GM12872 (cell line): Measurements from ENCODE around the gene OCA2.

Experiments used
- TF ChIP-seq, protein P1 (sequence below): IDR thresholded peaks from 3 replicates; pipeline ENCODE4 v1.5.1; 2011; ENCODE audit warnings: low read depth, mild to moderate bottlenecking, low read length, moderate library complexity; ENCODE audit not compliant: insufficient read depth

OCA2 gene

DNA sequence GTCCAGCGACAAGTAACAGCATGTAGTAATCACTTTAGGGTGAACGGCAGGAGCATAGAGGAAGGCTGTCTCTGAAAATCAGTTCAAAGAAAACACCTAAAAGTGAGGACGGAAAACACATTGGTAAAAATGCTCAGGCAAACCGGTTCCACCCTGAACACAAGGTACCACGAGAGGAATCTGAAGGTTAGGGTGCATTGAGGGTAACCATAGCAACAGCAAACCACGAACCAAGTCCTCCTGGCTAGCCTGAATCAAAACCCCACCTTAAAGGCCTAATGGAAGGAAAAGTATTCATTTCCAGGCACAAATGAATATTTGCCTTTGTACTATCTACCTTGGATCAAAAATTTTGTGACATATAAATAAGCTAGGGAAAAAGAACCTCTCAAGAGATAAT is 315.0 kb downstream of the OCA2 start:
- TF ChIP-seq, protein P1, sequence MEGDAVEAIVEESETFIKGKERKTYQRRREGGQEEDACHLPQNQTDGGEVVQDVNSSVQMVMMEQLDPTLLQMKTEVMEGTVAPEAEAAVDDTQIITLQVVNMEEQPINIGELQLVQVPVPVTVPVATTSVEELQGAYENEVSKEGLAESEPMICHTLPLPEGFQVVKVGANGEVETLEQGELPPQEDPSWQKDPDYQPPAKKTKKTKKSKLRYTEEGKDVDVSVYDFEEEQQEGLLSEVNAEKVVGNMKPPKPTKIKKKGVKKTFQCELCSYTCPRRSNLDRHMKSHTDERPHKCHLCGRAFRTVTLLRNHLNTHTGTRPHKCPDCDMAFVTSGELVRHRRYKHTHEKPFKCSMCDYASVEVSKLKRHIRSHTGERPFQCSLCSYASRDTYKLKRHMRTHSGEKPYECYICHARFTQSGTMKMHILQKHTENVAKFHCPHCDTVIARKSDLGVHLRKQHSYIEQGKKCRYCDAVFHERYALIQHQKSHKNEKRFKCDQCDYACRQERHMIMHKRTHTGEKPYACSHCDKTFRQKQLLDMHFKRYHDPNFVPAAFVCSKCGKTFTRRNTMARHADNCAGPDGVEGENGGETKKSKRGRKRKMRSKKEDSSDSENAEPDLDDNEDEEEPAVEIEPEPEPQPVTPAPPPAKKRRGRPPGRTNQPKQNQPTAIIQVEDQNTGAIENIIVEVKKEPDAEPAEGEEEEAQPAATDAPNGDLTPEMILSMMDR, result no peak

DNA sequence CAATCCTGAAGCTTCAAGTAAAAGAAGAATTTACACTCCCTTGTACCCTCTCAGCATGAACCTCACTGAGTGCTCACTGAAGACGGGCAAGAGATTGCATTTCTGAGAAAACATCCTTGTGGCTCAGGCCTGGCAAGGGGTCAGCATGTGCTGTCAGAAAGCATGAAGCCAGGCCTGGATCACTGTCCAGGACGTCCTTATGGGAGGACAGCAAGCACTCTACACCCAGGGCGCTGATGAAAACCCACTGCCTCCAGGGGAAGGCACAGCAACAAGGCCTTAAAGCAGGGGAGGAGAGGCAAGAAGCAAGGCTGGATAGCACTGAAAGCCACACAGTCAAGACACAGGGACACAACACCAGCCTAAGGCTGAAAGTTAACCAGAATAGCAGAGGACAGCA is 315.4 kb downstream of the OCA2 start:
- TF ChIP-seq, protein P1, result no peak

DNA sequence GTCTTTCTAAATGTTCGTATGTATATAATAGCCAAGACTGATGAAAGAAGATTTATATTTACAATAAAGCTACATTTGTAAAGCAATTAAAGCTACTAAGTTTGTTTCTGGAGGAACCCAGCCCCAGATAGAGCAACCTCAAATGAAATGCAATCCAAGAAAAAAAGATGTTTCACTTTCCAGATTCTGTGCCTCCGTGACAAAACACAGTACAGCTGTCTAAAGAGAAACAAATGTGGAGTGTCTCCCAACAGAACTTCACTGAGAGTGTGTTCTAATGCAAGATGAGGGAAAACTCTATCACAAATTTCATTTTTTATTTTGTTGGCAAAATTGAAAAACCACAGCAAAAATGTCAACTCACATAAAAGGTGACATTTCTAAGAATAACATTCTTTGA is 317.0 kb downstream of the OCA2 start:
- TF ChIP-seq, protein P1, result no peak

DNA sequence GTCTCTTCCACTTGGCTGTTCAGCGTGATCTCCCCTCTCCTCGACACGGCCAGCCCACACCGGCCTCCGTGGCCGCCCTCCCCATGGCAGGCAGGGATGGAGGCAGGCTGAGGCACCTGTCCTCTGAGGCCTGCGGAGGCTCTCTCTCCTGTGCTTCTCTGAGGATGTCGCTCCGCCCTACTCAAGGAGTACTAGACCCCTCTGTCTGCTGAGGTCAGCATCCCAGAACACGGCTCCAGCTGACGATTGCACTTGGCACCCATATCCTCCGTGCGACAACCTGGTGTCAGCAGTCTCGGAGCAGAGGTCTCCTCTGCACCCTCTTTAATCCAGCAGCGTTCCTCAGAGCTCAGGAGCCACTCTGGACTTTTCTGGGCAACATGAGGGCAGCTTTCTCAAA is 322.6 kb downstream of the OCA2 start:
- TF ChIP-seq, protein P1, result no peak

DNA sequence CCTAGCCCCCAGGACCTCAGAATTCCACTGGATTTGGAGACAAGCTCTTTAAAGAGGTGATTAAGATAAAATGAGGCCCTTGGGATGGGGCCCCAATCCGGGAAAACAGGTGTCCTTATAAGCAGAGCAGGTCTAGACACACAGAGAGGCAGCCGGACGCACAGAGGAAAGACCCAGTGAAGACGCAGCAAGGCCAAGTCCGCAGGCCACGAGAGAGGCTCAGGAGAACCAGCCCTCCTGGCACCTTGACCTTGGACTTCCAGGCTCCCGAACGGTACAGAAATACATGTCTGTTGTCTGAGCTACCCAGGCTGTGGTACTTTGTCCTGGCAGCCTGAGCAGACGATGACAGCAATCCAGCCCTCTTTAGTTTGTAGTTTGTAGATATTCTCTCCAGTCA is 324.5 kb downstream of the OCA2 start:
- TF ChIP-seq, protein P1, result no peak

DNA sequence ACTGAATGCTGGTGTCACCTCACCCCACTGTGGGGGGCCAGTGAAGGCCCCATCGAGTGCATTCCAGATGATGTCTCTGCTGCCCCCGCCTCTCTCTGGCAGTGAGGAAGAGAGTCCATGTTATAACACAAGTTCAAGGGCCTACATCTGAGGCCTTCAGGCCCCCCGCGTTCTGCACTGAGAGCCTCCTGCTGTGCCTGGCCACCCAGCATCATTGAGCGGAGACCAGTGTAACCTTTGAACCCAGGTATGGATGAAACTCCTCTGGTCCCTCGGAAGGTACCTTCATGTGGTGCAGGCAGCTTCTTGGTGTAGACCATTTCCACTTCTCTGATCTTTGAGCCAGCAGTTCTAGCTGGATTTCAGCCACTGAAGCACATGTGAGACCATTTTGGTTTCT is 324.9 kb downstream of the OCA2 start:
- TF ChIP-seq, protein P1, result no peak

DNA sequence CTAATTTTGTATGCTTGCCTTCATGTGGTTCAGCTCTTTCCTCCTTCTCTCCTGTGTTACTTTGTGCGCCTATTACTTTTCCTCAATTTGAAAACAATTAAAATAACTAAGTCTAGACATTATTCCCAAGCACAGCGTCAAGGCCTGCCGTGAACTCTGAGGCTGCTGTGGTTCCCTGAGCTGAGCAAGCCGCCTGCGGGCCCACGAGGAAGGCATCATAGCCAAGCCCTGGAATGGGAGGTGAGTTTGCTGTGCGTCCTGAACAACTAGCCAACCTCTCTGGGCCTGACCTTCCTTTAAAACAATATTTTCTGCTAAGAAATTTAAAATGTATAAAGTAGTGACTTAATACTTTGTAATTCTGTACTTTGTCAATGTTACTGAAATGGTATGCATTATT is 327.2 kb downstream of the OCA2 start:
- TF ChIP-seq, protein P1, result no peak
